Lower leg skin (tissue), 4 donors: ENCODE results near the gene PPP1R14C. TPM values are rescaled to one million over a fixed set of nuclear protein-coding genes. Genes with fewer than 3 reads are reported as not detected.
A peak's percentile ranks its signal among the peaks of the same experiment; 100 is the strongest.

Source experiments
- DNase-seq, 2 donors: peaks; one replicate each; pipeline ENCODE4 v3.0.0-alpha.2; 2019; ENCODE audit warnings: low spot score in 2 of 2
- H3K4me3 ChIP-seq: fragments of 200-600 bp; sonication (generic); 2 replicates; pipeline ENCODE4 v1.5.1; 2017; ENCODE audit warnings: mild to moderate bottlenecking, low read depth; ENCODE audit not compliant: poor library complexity, severe bottlenecking
- POLR2A ChIP-seq, 2 donors: fragments of 450-650 bp; IDR thresholded peaks; one replicate each; pipeline ENCODE4 v1.6.1; 2016 to 2017; ENCODE audit warnings: antibody characterized with exemption in 2 of 2, mild to moderate bottlenecking in 1 of 2, moderate library complexity in 1 of 2
- WGBS, 2 donors: methylation state at CpG; one replicate each; pipeline ENCODE4 v1.1.5; 2018; 5-methylcytosine and 5-hydroxymethylcytosine counted together
- intact Hi-C: fragments of 100-400 bp; cut with DNase I; formaldehyde crosslinking; loops from one replicate; pipeline ENCODE4 v1.15.0; 2023; ENCODE audit warnings: low total_unique reads
- total RNA-seq, 4 donors: library from RNA; depleted of rRNA; stranded (reverse); fragments of >200 nt; gene quantifications; one replicate each; pipeline ENCODE4 v1.1.0, GENCODE V29; 2016
- TF ChIP-seq, protein P1 (sequence below), 3 donors: fragments of 450-650 bp; IDR thresholded peaks; one replicate each; pipeline ENCODE4 v1.5.1; 2016; ENCODE audit warnings: antibody characterized with exemption in 3 of 3, mild to moderate bottlenecking in 3 of 3, moderate library complexity in 2 of 3

Gene PPP1R14C
- total RNA-seq, 4 donors from 2014 or later: 116 to 145 (median 127) TPM

DNA sequence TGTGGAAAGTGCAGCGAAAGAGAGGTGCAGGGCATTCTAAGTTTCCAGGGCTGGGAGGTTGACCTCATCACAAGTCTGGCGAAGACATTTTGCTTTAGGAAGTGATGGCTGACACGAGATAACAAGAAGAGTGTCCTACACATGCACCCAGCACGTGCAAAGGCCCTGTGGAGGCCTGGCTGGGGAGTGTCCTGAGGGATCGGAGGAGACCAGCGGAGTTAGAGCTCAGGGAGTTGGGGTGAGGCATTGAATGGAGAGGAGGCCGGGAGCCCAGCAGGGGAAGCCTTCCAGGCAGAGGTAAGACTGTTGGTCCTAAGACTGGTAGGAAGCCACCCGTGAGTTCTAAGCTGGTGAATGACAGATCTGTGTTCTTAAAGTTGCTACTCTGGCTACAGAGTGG, 58.4 kb downstream of the PPP1R14C start:
- TF ChIP-seq, protein P1, sequence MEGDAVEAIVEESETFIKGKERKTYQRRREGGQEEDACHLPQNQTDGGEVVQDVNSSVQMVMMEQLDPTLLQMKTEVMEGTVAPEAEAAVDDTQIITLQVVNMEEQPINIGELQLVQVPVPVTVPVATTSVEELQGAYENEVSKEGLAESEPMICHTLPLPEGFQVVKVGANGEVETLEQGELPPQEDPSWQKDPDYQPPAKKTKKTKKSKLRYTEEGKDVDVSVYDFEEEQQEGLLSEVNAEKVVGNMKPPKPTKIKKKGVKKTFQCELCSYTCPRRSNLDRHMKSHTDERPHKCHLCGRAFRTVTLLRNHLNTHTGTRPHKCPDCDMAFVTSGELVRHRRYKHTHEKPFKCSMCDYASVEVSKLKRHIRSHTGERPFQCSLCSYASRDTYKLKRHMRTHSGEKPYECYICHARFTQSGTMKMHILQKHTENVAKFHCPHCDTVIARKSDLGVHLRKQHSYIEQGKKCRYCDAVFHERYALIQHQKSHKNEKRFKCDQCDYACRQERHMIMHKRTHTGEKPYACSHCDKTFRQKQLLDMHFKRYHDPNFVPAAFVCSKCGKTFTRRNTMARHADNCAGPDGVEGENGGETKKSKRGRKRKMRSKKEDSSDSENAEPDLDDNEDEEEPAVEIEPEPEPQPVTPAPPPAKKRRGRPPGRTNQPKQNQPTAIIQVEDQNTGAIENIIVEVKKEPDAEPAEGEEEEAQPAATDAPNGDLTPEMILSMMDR (IDR thresholded peaks at IDR 0.05): no peak
- TF ChIP-seq POLR2A (IDR thresholded peaks at IDR 0.05): no peak
- DNase-seq: peak in 1 of 2 donors; percentile 81
- 83 to 84% methylated on average over 8 of the region's 8 CpGs for WGBS, 2 donors
- H3K4me3 ChIP-seq: no peak overlapping the region
- intact Hi-C loops: no loop called here

DNA sequence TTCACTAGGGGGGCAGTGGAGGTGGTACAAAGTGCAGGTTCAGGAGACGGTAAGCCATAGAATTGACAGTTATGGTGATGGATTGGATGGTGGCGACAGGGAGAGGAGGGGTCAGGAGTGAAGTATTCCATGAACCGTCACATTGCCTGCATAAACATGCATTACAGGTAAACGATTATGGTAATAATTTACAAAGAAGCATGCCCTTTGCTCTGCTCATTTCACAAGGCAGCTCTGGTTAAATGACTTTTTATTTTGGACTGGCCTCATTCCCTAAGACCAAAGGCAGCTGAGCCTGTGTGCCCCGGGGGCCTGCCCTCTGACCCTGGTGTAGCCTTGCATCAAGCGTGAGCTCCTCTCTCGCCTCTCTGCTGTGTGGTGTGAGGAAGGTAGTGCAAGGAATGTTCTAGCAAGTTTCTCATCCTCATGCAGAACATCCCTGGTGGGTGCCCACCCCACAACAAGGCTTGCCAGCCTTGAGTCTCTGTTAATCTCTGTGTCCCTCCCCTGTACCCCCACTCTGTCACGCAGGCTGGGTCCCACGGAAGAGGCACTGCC, 59.0 kb downstream of the PPP1R14C start:
- no peak for TF ChIP-seq POLR2A (IDR thresholded peaks at IDR 0.05)
- TF ChIP-seq, protein P1 (IDR thresholded peaks at IDR 0.05): no peak
- H3K4me3 ChIP-seq: no peak overlapping the region
- 60 to 65% methylated on average over 9 of the region's 9 CpGs for WGBS, 2 donors
- intact Hi-C loops: no loop called here
- DNase-seq: peak in 1 of 2 donors; percentile 79

DNA sequence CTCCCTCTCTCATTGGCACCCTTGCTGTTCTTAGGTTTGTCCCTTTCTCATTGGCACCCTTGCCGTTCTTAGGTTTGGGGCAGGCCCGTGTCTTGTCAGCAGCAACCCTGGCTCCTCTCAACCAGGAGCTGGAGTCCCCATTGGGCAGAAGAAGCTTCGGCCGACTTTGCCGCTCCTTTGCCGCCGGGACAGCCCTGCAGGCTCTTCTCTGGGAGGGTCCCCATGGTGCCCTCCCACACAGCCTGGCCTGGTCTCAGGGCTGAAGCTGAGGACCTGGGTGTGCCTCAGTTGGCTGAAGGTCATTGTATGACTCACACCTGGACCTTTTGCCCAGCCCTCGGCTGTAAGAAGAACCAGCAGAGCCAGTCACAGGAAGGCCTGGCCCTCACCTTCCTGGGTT, 59.6 kb downstream of the PPP1R14C start:
- WGBS, 2 donors: 48 to 50% methylated on average over 6 to 8 of the region's 8 CpGs
- no peak for TF ChIP-seq POLR2A (IDR thresholded peaks at IDR 0.05)
- TF ChIP-seq, protein P1 (IDR thresholded peaks at IDR 0.05): no peak
- H3K4me3 ChIP-seq: no peak overlapping the region
- intact Hi-C loops: no loop called here
- DNase-seq: peak in 1 of 2 donors; percentile 82

DNA sequence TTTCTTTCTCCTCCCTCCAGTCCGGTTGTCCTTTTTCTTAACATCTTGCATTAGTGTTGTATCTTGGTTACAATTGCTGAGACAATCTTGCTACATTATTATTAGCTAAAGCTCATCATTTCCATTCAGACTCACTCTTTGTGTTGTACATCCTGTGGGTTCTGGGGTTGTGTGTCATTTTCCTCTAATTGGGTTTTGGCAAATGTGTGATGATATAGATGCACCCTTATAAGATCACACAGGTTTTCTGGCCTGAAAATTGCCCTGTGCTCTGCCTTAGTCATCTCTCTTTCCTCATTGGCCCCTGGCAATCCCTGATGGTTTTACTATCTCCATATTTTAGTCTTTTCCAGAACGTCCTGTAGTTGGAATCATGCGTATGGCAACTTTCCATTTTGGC, 60.1 kb downstream of the PPP1R14C start:
- H3K4me3 ChIP-seq: no peak overlapping the region
- WGBS, 2 donors: 66 to 69% methylated on average over 3 of the region's 3 CpGs
- TF ChIP-seq POLR2A (IDR thresholded peaks at IDR 0.05): no peak
- intact Hi-C loops: no loop called here
- DNase-seq: no peak

DNA sequence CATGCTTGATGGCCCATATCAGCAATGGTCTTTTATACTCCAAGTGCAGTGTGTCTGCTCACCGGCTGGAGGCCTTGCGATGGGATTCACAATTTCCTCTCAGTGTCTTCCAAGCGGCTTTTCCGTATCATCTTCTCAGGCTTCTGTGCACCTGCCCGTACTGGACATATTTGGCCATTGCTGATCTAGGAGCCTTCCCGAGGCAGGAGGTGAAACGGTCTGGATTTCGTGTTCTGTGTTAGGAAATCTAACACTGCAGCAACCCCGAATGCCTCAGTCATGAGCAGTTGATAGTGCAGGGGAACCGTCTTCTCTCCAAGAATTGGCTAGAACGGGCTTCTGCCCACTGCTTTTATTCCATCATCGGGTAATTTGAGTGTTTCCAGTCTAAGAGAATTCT, 60.5 kb downstream of the PPP1R14C start:
- WGBS, 2 donors: 91 to 95% methylated on average over 12 of the region's 12 CpGs

DNA sequence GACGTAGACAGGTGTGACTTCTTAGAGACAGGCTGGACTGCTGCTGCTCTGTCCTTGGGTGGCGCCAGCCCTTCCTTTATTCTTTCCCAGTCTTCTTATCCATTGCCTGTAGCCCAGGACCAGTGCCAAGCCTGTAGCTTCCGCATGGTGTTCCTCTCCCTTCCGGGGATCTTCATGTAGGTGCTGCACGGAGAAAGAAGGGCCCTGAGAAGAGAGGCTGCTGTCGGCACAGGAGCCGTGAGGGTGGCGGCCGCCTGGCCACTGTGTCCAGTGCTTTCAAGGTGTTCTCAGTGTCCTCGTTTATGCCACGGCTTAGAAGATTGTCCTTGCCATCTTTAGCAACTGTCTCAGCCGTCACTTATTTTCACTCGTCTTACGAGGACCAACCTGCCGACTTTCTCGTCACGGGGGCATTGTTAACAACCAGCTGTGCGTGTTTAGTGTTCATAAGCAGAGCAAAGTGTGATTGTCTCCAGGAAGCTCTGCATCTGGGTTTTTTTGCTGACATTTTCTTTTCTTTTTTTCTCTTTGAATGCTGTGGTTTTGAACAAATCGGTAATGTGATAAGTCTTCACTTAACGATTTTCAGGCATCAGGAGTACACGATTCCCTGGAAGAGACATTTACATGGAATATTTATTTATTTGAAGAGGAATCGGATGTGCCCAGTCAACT, 61.2 kb downstream of the PPP1R14C start:
- no peak for TF ChIP-seq POLR2A (IDR thresholded peaks at IDR 0.05)
- TF ChIP-seq, protein P1 (IDR thresholded peaks at IDR 0.05): no peak
- DNase-seq: peak in 1 of 2 donors; percentile 79
- WGBS, 2 donors: 85 to 89% methylated on average over 22 of the region's 22 CpGs
- H3K4me3 ChIP-seq: no peak overlapping the region
- intact Hi-C loops: no loop called here

More for the DNA sequence above, 60.5 kb downstream of the PPP1R14C start:
- intact Hi-C loops: no loop called here
- no peak overlapping the region for H3K4me3 ChIP-seq
- TF ChIP-seq, protein P1 (IDR thresholded peaks at IDR 0.05): no peak
- no peak for TF ChIP-seq POLR2A (IDR thresholded peaks at IDR 0.05)
- DNase-seq: no peak
